ENCODE data around the gene MYO5C. TPM values are rescaled to one million over a fixed set of nuclear protein-coding genes. Genes with fewer than 3 reads are reported as not detected.

Gene MYO5C
- total RNA-seq, 1 donor from 2014 or later: 4.5 TPM

DNA sequence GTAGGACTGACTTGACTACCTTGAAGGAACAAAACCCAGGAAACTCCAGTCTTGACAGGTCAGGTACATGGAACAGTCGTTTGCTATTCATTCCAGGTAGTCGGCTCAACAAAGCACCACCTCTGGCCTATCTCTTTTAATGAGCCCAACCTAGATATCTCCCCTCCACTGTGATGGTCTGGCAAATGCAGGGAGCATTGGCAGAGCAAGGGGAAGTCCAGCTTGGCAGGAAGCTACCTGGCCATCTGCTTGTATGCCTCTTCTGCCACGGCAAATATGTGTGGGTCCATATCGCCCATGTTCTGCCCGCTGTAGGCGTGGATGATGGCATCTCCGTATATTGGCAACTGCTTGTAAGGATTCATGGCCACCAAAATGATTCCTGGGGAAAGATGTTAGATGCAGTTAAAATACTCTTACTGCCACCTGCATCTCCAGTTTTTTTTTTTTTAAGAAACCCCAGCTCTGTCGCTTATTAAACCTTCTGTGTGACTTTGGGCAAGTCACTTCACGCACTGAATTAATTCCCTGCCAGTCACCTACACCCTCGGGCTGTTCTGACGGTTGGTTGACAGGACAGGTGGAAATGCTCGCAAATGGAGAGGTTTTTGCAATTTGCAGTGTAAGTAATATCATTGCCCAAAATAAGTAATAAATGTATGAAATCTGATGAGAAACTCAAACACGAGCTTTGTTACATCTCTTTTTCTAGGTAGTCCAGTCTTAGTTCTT, 16.8 kb downstream of the MYO5C start:
- H3K36me3 ChIP-seq (ENCODE audit: insufficient read depth, low read length): no peaks in the 10 kb centered on the region
- H3K27me3 ChIP-seq (ENCODE audit: insufficient read depth, low read length): peaks cover 3% of the 10 kb centered on the region
- Mint-ChIP-seq H3K9me3 (ENCODE audit: unreplicated experiment) (no peaks in the 10 kb centered on the region), H3K4me1 (ENCODE audit: low read depth, unreplicated experiment) (peaks cover 7% of the 10 kb centered on the region), H3K27ac (ENCODE audit: unreplicated experiment) (no peak overlapping the region), H3K4me3 (ENCODE audit: unreplicated experiment) (no peak overlapping the region), H3K27me3 (ENCODE audit: low read depth, unreplicated experiment) (no peaks in the 10 kb centered on the region), H3K36me3 (ENCODE audit: low read depth, unreplicated experiment) (no peaks in the 10 kb centered on the region)
- no peak for FAIRE-seq
- no peaks in the 10 kb centered on the region for H4K20me1 ChIP-seq (ENCODE audit: insufficient read depth, low read length)
- H3K4me3 ChIP-seq (ENCODE audit: insufficient read depth, low read depth, low read length): no peak overlapping the region
- H3K4me1 ChIP-seq (ENCODE audit: insufficient read depth, low read length): no peaks in the 10 kb centered on the region
- no peak for DNase-seq (ENCODE audit: low read depth)
- no peaks in the 10 kb centered on the region for H3K79me2 ChIP-seq (ENCODE audit: insufficient read depth, low read length)
- no peak overlapping the region for H3K27ac ChIP-seq (ENCODE audit: low read depth, low read length)
- H3K4me2 ChIP-seq (ENCODE audit: low read length): no peak overlapping the region
- H3K9ac ChIP-seq (ENCODE audit: low read length): no peak overlapping the region
- no peaks in the 10 kb centered on the region for H3K9me3 ChIP-seq (ENCODE audit: insufficient read depth, low read depth, low read length)
- H2AFZ ChIP-seq (ENCODE audit: low read depth, low read length): no peak overlapping the region
- TF ChIP-seq, protein P1, sequence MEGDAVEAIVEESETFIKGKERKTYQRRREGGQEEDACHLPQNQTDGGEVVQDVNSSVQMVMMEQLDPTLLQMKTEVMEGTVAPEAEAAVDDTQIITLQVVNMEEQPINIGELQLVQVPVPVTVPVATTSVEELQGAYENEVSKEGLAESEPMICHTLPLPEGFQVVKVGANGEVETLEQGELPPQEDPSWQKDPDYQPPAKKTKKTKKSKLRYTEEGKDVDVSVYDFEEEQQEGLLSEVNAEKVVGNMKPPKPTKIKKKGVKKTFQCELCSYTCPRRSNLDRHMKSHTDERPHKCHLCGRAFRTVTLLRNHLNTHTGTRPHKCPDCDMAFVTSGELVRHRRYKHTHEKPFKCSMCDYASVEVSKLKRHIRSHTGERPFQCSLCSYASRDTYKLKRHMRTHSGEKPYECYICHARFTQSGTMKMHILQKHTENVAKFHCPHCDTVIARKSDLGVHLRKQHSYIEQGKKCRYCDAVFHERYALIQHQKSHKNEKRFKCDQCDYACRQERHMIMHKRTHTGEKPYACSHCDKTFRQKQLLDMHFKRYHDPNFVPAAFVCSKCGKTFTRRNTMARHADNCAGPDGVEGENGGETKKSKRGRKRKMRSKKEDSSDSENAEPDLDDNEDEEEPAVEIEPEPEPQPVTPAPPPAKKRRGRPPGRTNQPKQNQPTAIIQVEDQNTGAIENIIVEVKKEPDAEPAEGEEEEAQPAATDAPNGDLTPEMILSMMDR (IDR thresholded peaks at IDR 0.05; ENCODE audit: insufficient read depth, low read depth, low read length): no peak
- no peak for TF ChIP-seq EZH2 (IDR thresholded peaks at IDR 0.05; ENCODE audit: insufficient read depth, low read length)

DNA sequence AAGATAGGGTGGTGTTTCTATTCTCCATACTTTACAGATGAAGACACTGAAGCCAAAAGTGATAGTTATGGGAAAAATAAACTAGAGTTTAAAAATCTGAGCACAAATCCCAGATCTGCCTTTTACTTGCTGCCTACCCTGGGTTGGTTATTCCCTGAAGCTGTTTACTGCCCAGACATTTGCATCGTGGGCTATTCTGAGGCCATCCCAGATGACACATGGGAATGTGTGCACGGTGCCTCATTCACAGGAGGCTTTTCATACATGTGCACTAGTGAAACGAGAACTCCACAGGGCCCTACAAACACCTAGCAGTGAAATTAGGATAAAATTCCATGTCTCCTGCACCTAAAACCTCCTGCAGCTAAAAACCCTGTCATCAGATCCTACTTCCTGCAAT, 17.5 kb downstream of the MYO5C start:
- FAIRE-seq: no peak
- no peaks in the 10 kb centered on the region for H3K9me3 ChIP-seq (ENCODE audit: insufficient read depth, low read depth, low read length)
- H3K79me2 ChIP-seq (ENCODE audit: insufficient read depth, low read length): no peaks in the 10 kb centered on the region
- no peaks in the 10 kb centered on the region for H3K4me1 ChIP-seq (ENCODE audit: insufficient read depth, low read length)
- no peak overlapping the region for H3K9ac ChIP-seq (ENCODE audit: low read length)
- peaks cover 3% of the 10 kb centered on the region for H3K27me3 ChIP-seq (ENCODE audit: insufficient read depth, low read length)
- no peak for DNase-seq (ENCODE audit: low read depth)
- no peaks in the 10 kb centered on the region for H3K36me3 ChIP-seq (ENCODE audit: insufficient read depth, low read length)
- no peak overlapping the region for H3K4me3 Mint-ChIP-seq (ENCODE audit: unreplicated experiment)
- H3K27ac ChIP-seq (ENCODE audit: low read depth, low read length): no peak overlapping the region
- no peaks in the 10 kb centered on the region for H3K36me3 Mint-ChIP-seq (ENCODE audit: low read depth, unreplicated experiment)
- H3K9me3 Mint-ChIP-seq (ENCODE audit: unreplicated experiment): no peaks in the 10 kb centered on the region
- no peak overlapping the region for H2AFZ ChIP-seq (ENCODE audit: low read depth, low read length)
- H3K4me3 ChIP-seq (ENCODE audit: insufficient read depth, low read depth, low read length): no peak overlapping the region
- H3K27me3 Mint-ChIP-seq (ENCODE audit: low read depth, unreplicated experiment): no peaks in the 10 kb centered on the region
- TF ChIP-seq, protein P1 (IDR thresholded peaks at IDR 0.05; ENCODE audit: insufficient read depth, low read depth, low read length): no peak
- no peak for TF ChIP-seq EZH2 (IDR thresholded peaks at IDR 0.05; ENCODE audit: insufficient read depth, low read length)
- H3K27ac Mint-ChIP-seq (ENCODE audit: unreplicated experiment): no peak overlapping the region
- H4K20me1 ChIP-seq (ENCODE audit: insufficient read depth, low read length): no peaks in the 10 kb centered on the region
- peaks cover 7% of the 10 kb centered on the region for H3K4me1 Mint-ChIP-seq (ENCODE audit: low read depth, unreplicated experiment)
- H3K4me2 ChIP-seq (ENCODE audit: low read length): no peak overlapping the region

DNA sequence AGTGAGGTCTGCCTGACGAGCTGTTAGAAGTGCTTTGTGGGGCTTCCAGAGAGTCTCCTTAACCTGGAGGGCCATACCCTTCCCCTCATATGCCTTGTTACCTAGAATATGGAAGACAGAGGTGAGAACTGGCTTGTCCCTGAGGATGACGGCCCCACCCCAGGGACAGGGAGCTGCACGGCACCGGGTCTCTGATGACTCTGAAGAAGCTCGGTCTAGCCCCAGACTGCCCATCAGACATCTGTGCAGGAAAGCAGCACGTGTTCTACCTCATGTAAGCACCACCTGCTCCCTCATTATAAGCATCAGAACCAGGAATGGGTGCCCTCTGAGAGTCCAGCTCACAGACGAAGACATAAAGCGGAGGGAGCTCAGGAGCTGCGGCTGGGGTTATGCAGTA, 18.0 kb downstream of the MYO5C start:
- no peaks in the 10 kb centered on the region for H3K36me3 ChIP-seq (ENCODE audit: insufficient read depth, low read length)
- H3K9ac ChIP-seq (ENCODE audit: low read length): no peak overlapping the region

More for the DNA sequence above, 18.0 kb downstream of the MYO5C start:
- no peak for DNase-seq (ENCODE audit: low read depth)
- H3K9me3 ChIP-seq (ENCODE audit: insufficient read depth, low read depth, low read length): no peaks in the 10 kb centered on the region
- peaks cover 3% of the 10 kb centered on the region for H3K27me3 ChIP-seq (ENCODE audit: insufficient read depth, low read length)
- no peak for TF ChIP-seq EZH2 (IDR thresholded peaks at IDR 0.05; ENCODE audit: insufficient read depth, low read length)
- TF ChIP-seq, protein P1 (IDR thresholded peaks at IDR 0.05; ENCODE audit: insufficient read depth, low read depth, low read length): no peak
- Mint-ChIP-seq H3K27ac (ENCODE audit: unreplicated experiment) (no peak overlapping the region), H3K4me3 (ENCODE audit: unreplicated experiment) (no peak overlapping the region), H3K9me3 (ENCODE audit: unreplicated experiment) (no peaks in the 10 kb centered on the region), H3K36me3 (ENCODE audit: low read depth, unreplicated experiment) (peaks cover 2% of the 10 kb centered on the region), H3K4me1 (ENCODE audit: low read depth, unreplicated experiment) (peaks cover 7% of the 10 kb centered on the region), H3K27me3 (ENCODE audit: low read depth, unreplicated experiment) (no peaks in the 10 kb centered on the region)
- no peaks in the 10 kb centered on the region for H3K4me1 ChIP-seq (ENCODE audit: insufficient read depth, low read length)
- no peak overlapping the region for H3K27ac ChIP-seq (ENCODE audit: low read depth, low read length)
- H3K4me2 ChIP-seq (ENCODE audit: low read length): no peak overlapping the region
- no peak overlapping the region for H3K4me3 ChIP-seq (ENCODE audit: insufficient read depth, low read depth, low read length)
- no peaks in the 10 kb centered on the region for H3K79me2 ChIP-seq (ENCODE audit: insufficient read depth, low read length)
- FAIRE-seq: no peak
- no peaks in the 10 kb centered on the region for H4K20me1 ChIP-seq (ENCODE audit: insufficient read depth, low read length)
- no peak overlapping the region for H2AFZ ChIP-seq (ENCODE audit: low read depth, low read length)

Data from astrocyte (in vitro differentiated cells and primary cell).